OCI-M1 (cell line): ENCODE results near the gene MACROD2.

ENCODE experiments used
- DNase-seq: peaks from one replicate; lab custom pipeline; 2025; lab: John Stamatoyannopoulos, UW

MACROD2 gene

DNA sequence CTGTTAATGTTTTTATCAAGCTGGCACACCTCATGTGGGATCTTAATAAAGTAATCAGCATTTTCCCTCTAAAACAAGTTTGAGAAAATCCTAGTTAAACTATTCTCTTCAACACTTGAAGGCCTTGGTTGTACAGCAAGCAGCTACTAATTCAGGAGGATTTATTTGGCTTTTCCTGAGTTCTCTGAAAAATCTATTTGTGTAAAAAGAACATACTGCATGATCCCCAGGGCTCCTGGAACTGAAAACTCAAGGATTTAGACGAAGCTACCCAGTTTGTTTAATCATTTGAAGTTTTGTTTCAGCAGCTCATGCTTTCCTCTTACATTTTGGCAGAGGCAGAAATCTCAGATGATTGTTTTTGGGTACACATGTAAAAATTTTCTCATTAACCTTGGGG, 651.7 kb downstream of the MACROD2 start:
- DNase-seq: no peak

DNA sequence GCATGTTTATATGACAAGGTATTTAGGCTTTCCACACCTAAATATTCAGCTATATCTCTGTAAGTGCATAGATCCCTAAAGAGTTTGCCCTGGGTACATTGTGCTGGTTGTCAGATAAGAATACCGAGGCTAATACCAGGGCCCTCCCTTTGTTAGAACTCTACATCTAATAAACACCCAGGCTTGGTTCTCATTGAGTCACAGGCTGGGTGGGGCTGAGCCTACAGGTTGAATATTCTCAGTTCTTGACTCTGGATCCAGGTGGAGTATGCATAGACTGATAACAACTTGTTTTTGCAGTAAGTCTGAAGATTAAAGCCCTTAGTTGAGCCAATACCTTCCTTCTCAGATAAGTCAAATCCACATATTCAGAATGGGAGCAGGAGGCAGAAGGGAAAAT, 654.3 kb downstream of the MACROD2 start:
- no peak for DNase-seq

DNA sequence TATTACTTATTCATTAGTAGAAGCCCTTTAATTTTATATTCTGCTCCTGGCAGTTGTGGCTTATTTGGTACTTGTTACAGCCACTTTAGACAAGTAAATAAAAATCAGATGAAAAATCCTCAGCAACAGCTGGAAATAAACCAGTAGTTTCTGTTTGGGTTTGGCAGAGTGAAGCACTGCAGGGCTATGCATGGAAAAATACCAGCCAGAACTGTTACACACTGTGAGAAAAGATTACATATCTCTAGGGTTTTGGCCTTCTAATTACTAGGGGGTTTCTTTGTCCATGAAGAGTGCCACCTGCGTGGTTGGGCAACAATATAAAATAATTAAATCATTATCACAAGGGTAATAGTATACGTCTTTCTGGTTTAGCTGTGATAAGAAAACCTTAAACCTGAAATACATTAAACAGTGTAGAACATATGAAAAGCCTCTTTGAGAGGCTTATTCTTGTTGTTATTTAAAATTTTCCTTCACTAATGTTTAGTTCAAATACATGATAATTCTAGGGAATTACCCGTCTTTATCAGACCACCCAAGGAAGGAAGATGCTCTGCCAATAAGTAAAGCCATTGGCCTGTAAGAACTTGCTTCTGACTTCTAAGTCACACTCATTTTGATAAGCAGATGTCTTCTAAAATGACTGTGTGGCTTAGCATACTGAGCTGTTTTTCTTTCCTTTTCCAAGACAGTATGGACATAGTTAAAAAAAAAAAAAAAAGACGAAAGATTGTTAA, 662.1 kb downstream of the MACROD2 start:
- no peak for DNase-seq

DNA sequence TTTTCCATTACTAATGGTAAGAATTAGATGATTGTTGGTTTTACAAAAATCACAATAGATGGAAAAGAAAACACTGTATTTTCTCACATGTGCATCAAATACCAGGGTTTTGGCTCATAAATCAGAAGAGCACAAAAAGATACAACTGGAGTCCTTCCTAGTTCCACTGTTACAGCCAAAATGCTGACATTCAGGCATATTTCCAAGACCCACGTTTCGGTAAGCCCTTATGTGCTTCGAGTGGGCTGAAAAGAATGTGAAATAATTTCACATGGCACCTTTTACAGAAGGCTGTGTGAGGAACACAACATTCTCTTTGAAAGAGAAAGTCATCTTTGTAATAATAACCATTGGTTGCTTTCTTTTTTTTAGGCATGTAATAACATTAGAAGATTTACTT, 668.8 kb downstream of the MACROD2 start:
- no peak for DNase-seq

DNA sequence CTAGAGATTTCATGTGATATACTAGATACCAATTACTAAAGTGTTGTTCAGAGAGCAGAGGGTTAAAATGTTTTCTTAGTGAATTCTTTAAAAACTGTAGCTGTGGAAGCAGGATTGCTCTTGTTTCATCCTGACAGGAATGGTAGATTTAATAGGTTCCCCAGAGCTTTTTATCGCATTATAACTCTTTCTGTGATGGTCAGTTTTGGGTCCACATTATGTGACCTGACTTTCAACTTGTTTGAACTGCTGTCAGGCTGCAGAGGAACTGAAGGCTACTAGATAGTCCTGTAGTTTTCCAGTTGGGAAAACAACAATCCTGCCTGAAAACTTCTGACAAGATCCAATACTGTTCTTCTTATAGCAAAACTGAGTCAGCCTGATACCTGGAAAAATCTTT, 671.4 kb downstream of the MACROD2 start:
- no peak for DNase-seq

DNA sequence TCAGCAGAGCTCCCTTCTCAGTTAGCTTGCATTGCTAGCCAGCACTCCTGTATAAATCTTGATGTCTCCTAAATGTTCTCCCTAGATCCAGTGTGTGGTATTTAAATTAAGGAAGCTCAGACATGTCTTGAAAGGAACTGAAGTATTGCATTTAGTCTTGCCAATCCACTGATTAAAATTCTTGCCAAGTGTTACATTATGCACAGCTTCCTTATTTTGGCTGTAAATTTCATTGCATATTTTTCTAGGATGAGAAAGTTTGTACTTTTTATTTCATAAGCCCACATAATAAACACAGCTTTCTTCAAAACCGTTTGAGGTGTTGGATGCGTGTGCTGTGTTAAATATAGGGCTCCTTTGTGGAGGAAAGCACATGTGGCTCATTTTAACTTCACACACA, 671.9 kb downstream of the MACROD2 start:
- no peak for DNase-seq

DNA sequence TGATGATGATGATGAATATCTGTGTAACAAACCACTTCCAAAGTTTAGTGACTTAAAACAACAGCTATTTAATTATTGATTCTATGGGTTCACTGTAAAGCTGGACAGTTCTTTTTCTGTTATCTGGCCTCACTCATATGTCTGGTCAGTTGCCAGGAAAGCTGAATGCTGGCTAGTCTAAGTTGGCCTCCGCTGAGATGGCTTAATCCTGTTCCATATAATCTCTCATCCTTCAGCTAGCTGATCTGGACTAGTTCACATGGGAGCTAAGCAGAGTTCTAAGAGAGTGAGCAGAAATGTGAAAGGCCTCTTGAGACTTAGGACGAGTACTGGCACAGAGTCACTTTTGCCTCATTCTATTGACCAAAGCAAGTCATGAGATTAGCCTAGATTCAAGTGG, 676.8 kb downstream of the MACROD2 start:
- DNase-seq: no peak

DNA sequence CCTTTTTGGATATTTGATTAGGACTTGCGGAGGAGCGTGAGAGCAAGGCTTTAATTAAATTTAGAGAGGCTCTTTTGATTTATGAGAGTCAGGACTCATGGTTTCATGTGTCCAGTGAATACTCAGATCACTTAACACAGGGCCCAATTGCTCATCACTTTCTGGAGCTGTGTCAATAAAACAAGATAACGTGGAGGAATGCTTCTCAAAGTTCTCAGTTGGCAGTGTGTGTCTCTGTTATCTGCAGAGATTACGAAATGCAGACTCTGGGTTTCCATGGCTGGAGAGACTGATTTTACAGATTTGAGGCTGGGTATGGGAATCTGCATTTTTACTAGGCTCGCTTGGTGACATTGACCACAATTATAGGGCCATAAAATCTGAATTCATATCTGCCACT, 677.8 kb downstream of the MACROD2 start:
- peak; percentile 40 for DNase-seq

DNA sequence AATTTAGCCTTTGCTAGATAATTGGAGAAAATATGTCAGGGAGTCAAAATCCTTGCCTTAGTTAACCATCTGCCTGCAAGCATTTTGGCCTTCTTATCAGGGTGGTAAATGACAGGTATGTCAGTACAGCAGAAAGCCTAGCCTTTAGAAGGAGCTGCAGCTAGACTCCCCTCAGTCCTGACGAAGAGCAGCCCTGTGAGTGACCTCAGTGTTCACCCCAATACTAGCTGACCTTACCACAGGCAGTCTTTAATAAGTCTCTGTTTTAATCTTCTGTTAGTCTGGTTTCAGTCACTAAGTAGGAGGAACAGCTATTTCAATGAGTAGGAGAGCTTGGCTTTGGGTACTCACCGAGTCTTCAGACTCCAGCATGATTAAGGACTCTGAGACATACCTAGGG, 682.1 kb downstream of the MACROD2 start:
- DNase-seq: no peak

DNA sequence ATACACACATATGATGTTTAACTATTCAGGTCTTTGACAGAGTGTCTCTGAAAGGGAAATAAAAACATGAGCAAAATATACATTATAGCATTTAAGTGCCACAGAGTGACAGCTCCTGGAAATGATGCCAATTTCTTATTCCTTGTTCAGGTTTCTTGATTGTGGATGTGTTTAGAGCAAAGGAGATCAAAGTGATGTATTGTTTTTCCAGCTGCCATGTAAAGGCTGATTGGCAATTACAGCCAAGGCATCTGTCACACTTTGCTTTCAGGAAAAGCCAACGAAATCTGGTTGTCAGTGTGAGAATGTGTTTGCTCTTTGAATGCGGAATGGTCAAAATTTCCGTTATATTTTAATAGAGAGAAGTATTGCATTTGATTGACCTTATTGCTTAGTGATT, 689.9 kb downstream of the MACROD2 start:
- DNase-seq: no peak

DNA sequence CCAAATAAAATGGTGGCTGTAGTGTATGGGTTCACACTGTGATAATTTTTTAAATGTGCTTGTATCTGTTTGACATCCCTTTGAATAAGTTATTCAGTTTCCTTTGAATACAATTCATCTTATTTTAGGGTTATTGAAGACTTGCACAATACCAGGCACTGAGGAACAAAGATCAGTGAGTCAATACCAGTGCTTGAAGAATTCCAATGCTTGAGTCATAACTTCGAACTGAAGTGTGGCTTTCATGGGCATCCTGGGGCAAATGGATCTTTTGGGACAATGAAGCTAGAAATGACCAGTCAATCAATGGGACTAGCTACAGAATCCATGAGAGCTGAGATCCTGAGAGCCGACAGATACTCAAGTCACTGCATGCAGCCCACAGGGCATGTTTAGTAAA, 692.0 kb downstream of the MACROD2 start:
- DNase-seq: no peak

DNA sequence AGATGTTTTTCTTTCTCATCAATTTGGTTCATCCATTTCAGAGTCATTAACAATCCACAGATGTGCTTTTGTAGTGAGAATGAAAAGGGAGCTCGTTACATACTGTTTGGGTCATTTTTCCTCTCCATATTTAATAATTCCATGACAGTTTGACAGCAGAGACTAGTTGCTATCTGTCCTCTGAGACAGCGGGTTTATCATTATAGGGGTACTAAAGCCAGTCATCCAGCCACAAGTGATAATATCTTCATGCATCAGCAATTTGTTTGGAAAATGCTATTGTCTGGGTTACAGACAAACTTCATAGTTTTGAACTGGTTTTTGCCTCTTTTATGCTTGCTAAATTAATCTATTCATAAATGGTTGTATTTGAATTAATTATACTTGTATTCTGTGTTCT, 692.7 kb downstream of the MACROD2 start:
- DNase-seq: no peak

DNA sequence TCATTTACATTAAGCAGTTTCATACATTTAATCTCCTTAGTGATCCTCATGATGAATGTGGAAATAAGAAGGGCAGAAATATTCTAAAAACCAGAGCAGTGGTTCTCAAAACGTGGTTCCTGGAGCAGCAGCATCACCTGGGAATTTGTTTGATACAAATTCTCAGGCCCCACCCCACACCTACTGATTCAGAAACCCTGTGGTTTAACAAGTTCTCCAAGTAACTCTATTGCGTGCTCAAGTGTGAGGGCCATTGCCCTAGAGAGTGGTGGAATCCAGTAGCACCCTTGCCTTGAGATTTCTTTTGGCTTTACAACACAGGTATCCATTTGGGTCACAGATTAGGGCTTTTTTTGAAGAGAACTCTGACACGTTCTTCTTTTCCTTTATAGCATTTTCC, 696.7 kb downstream of the MACROD2 start:
- DNase-seq: no peak

DNA sequence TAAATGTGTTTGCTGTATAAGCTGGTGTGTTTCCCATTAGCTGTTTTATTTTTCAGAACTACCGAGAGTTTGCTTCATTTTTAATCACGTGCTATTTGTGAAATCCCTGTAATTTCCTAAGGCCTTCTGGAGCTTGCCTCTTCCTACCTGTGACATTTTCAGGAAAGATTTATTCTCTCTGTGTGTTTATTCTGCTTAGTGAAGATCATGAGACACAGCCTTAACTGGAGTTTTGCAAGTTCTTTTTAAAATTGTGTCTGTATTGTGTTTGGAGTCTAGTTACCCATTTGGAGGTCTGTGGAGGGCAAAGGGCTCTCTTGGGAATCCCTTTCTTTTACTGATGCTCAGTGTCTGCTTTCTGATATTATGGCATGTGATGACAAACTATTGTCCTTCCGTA, 701.2 kb downstream of the MACROD2 start:
- DNase-seq: no peak

DNA sequence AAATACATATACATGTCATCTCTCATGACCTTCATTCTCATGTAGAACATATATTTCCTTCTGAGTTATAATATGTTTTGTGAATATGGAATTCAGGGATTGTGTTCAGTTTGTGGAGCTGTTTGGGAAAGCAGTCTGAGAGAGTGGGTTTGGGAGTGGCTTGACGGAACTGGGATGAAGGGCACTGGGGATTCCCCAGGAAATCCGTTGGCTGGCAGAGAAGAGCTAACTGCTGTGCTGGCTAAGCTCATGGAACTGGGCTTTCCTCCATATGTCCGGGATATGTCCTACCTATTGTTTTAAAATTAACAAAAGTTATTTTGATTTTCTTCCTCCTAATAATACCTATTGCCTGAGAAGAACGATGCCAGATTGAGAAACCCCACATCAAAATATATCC, 701.6 kb downstream of the MACROD2 start:
- DNase-seq: no peak

DNA sequence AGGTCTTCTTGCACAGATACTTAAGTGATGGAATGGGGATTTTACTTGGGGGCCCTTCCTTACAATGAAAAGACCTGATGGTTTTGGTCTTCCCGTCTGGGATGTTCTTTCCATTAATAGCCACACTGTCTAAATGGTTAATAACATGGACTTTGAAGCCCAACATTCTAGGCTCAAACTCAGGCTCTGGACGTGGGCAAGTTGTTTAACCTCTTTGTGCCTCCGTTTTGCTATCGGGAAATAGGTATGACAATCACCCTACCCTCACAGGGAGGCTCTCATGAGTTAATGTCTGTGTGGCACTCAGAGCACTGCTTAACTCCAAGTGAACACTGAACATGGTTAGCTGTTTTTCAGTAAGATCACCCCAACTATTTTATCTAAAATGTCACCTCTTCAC, 702.8 kb downstream of the MACROD2 start:
- DNase-seq: no peak

DNA sequence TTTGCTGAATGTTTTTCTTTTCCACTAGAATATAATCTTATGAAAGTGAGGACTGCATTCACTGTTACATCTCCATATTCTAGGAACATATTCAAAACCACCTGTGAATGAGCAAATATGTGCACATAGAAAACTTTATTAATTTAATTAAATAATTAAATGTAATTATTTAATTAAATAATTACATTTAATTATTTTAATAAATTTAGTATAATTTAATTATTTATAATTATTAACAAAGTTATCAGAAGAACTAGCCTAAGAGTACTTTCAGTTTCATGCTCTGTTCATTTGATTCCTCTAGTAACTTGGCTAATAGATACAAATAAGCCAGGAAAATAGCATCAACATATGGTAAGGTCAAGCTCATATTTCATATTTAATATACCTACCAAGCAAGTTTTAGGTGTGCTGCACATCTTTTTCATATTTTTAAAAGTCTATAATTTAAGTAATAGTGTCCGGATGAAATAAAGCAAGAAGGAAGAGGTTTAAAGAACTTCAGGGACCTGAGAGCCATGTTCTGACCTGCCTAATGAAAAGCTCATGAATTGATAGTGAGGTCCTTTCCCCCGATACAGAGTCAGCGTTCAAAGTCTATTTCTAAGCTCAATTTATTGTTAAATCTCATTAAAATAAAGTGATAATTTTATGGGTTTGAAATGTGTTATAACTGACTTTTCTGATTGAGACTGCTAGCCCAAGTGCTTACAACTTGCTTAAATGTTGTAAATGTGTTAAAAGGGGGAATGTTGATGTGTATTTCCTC, 703.5 kb downstream of the MACROD2 start:
- DNase-seq: no peak

DNA sequence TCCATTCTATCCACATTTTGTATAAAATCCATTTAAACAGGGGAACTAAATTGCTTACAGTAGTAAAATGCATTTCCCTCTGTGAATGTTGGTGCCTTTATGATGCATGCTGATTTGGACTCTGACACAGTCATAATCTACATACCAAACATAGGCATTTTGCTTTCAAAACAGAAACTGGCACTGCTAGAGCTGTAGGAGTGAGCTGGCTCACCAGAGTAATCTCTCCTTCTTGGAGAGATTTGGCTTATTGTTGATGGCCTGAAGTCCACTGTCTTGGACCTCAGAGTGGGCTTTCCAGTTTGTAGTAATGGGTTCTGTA, 705.3 kb downstream of the MACROD2 start:
- DNase-seq: peak; percentile 20

DNA sequence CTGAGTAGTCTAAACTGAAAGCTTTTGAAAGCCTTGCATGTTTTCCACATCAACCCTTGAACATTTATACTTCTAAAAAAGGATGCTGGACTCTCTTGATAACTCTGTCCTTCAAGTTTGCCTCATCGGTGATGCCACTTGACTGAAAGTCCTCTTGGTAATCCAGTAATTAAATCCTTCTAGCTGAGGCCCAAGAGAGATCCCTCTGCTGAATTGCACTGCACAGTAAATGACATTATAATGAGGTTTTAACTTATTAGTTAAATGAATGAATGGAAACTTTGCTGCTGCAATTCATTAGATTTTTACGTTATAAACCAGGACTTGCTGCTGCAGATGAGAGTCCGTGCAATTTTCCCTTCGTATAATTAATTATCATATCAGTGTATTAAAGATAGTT, 706.0 kb downstream of the MACROD2 start:
- DNase-seq: no peak

DNA sequence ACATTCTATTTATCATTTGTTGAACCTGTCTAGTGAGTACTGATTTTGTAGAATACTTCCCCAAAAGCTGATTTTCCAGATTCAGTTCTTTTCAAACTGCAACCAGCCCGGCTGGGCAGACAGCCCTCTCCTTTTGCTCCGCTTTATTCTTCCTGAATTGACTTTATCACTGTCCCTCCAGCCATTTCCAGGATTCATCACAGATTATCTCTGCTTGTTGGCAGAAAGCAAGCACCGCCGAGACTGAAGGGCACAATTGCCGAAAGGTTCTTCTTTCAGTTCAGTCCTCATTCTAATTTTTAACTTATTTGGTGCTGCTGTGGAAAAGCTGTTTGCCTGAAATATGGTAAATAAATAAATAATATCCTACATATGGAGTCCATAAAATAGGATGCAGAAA, 711.2 kb downstream of the MACROD2 start:
- DNase-seq: no peak

DNA sequence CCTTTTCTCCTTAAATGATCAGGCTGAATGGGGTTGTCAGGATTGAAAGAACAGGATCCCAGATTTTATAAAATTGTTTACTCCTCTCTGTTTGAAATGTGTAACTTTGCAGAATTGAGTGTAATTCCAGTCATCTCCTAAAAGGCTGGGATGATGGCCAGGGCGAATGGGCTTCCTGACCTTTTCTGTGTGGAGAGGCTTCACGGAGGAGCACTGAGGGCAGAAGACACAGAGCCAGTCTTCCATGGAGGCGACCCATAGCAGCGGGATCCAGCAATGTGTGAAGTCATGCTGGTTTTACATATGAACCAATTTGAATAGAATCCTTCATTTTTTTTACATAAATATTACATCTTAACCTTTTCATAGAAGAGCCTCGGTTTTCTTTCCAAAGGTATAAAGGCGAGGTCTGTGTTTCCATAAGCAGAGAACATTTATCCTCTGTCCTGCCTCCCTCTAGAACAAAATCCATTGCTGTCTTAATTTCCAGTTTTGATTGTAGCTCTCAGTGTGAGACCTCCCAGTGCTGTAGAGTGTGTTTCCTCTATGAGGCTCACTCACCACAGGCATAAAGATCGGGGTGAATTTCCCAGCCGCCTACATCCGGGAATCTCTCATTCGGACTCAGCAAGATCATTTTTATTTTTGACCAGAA, 711.8 kb downstream of the MACROD2 start:
- DNase-seq: no peak

DNA sequence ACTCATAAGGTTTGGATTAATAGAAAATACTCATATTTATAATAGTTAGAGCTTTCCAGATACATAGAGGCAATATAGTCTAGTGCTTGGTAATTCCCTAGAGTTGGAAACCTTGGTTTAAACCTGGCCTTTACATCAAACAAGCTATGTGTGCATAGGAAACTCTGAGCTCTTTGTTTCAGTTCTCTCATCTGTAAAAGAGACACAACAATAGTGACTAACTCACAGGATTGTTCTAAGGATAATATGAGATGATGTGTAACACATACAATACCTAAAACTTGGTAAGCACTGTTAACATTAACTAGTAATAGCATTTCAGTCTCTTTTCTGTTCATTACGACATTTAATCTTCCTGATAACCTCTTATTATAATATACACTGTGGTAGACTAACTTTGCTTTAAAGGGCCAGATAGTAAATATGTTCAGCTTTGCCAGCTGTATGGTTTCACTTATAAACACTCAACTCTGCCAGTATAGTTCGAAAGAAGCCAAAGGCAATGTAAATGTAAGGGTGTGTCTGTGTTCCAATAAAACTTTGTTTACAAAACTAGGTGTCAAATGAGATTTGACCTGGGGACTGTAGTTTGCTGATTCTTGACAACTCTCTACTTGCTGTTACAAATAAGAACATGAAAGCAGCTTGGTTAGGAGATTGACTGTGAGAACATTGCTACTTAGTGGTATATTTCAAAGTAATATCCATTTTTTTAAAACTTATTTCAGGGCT, 712.7 kb downstream of the MACROD2 start:
- DNase-seq: no peak

DNA sequence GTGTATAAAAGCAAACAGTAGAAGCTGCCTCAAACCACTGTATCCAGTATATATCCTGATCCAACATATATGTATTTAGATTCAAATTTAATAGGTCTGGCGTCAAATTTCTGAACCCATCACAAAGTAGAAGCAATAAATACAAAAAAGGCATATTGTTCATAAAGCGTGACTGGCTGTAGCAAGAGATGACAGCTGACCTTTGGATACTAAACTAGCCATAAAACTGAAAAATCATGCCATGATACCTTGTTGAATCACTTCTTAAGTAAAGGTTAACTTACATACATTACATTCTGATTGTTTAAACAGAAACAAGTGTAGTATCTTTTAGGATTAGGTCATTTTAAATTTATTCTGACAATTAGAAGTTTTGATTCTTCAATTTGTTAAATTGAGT, 714.1 kb downstream of the MACROD2 start:
- no peak for DNase-seq
